CD4-positive, alpha-beta T cell treated with Interleukin-17A for 4 hours (primary cell): Measurements from ENCODE around the gene NOP56.

Source experiments
- DNase-seq: peaks from one replicate; pipeline ENCODE4 v3.0.0-alpha.2; 2020; ENCODE audit warnings: mixed read lengths

The NOP56 gene

DNA sequence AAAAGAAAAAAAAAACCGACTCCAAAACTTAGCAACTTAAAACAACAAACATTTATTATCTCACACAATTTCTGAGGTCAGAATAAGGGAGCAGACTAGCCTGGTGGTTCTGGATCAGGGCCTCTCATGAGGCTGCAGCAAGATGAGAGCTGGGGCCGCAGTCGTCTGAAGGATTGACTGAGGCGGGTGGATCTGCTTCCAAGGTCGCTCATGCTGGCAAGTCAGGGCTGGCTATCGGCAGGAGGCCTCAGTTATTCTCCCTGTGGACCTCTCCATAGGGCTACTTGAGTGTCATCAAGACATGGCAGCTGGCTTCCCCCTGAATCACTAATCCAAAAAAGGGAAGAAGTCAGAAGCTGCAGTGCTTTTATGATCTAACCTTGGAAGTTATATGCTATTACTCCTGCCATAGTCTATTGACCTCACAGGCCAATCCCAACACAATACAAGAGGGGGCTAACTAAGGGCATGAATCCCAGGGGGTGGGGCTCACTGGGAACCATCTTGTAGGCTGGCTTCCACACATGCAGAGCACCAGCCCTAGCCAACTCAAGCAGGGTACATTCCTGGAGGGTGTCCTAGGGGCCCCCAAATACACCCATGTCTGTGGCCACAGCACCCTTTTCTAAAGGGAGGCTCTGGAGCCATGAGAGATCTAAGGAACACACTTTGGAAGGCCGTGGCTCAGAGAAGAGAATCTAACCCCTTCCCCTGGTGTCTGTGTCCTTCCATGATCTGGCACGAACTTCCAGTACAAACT lies 51.5 kb downstream of the NOP56 start:
- DNase-seq = no peak

DNA sequence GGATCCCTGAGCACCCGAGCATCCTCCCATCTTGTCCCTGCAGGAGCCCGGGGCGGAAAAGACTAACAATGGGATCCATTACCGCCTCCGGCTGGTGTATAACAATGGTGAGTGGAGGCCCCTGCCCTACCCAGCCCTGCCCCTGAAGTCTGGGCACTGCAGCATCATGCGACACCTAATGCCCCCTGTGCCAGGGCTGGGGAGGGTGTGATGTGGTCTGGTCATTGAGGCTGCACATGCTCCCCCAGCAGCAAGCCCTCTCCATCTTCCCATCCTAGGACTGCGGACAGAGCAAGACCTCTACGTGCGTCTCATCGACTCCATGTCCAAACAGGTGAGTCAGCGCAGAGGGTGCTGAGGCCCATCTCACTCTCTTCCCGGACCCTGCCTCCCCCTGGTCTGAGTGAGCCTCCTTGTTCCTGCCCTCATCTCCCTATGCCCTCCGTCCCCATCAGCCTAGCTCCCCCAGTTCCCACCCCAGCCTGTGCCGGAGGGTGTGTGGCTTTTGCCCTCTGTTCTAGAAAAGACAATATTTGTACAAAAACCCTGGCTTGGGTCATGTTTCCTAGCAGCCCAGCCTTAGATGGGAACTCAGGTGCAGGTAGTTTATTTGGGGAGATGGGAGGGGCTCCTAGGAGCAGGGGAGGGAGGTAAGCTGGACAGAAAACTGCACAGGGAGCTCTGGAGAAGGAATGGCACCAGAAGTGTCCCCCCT lies 53.7 kb downstream of the NOP56 start:
- DNase-seq = no peak

GRCh38 chr20:2706688-2707352 lies 54.4 kb downstream of the NOP56 start:
- no peak for DNase-seq

DNA sequence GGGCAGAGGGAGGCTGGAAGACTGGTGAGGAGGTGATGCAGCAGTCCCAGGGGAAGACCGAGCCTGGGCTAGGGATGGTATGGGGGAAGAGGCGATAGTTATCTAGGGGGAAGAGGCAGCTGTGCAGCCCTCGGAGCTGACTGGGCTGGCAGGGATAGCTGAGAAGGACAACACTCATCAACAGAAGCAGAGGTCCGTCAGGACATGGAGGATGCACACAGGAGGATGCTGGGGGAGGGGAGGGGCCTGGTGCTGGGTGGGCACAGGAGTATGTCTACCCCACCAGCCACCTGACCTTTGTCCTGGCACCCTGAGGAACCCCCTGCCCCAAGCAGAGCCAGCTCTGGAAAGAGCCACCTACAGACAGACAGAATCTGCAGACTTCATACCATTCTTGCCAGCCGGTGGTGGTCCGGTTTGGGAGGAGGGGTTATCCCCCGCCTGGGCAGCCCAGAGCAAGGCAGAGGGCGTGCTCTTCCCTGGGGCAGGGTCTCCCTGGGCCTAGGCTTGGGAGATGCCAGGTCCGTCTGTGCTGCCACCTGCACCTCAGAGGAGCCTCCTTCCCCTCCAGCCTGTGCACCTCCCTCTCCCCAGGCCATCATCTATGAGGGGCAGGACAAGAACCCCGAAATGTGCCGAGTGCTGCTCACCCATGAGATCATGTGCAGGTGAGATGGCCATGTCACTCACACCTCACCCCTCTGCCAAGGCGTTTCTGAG lies 55.1 kb downstream of the NOP56 start:
- DNase-seq = no peak
